Measurements from ENCODE around the gene CEP250. TPM values are rescaled to one million over a fixed set of nuclear protein-coding genes. Genes with fewer than 3 reads are reported as not detected.

CEP250 gene
- total RNA-seq, 1 donor from 2014 or later: 17.0 TPM

- Histone ChIP-seq H3K27ac (no peak overlapping the region), H3K9me3 (no peaks in the 10 kb centered on the region), H3K4me1 (no peaks in the 10 kb centered on the region), H3K27me3 (no peaks in the 10 kb centered on the region), H3K4me3 (no peak overlapping the region), H3K36me3 (peaks cover 28% of the 10 kb centered on the region in 2 donors)
- TF ChIP-seq CTCF (IDR thresholded peaks at IDR 0.05): no peak
- intact Hi-C loops (cut with DNase I): no loop called here
- no peak for DNase-seq (ENCODE audit: low spot score in 2 of 2)
These were observed 105.1 kb downstream of the CEP250 start for GRCh38 chr20:35560541-35560940.

DNA sequence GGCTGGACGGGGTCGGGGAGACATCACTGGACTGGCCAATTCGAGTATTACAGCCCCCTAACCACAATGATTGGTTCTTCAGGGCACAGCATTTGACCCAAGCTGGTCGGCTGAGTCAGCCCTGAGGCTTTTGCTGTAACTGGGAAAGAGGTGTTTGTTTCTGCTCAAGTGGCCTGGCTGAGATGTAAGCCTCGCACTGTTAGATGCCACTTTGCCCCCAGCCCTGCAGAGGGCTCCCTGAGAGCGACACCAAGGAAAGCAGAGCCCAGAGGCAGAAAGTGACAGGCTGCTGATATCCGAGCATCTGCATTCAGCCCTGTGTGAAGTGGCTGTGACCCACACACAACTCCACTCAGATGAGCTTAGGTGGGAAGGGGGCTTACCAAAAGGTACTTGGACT, 105.9 kb downstream of the CEP250 start:
- peak in 1 of 3 experiments; percentile 19 for TF ChIP-seq CTCF (IDR thresholded peaks at IDR 0.05)
- intact Hi-C loops (cut with DNase I): no loop called here
- no peaks in the 10 kb centered on the region for H3K9me3 ChIP-seq

GRCh38 chr20:35561671-35562070, 106.3 kb downstream of the CEP250 start:
- H3K4me1 ChIP-seq: no peaks in the 10 kb centered on the region
- no peak overlapping the region for H3K4me3 ChIP-seq
- no peak for DNase-seq (ENCODE audit: low spot score in 2 of 2)

More for the DNA sequence above, 105.9 kb downstream of the CEP250 start:
- Histone ChIP-seq H3K36me3 (peaks cover 20 to 22% of the 10 kb centered on the region in 2 donors), H3K27ac (no peak overlapping the region), H3K4me1 (no peaks in the 10 kb centered on the region), H3K27me3 (no peaks in the 10 kb centered on the region), H3K4me3 (no peak overlapping the region)
- DNase-seq (ENCODE audit: low spot score in 2 of 2): no peak

GRCh38 chr20:35562541-35563110, 107.2 kb downstream of the CEP250 start:
- Histone ChIP-seq H3K4me3 (no peak overlapping the region), H3K27ac (no peak overlapping the region), H3K4me1 (no peaks in the 10 kb centered on the region), H3K9me3 (no peaks in the 10 kb centered on the region), H3K36me3 (peaks cover 7 to 12% of the 10 kb centered on the region in 2 donors), H3K27me3 (no peaks in the 10 kb centered on the region)
- no peak for TF ChIP-seq CTCF (IDR thresholded peaks at IDR 0.05)
- intact Hi-C loops (cut with DNase I): no loop called here
- DNase-seq (ENCODE audit: low spot score in 2 of 2): no peak

More at GRCh38 chr20:35561671-35562070, 106.3 kb downstream of the CEP250 start:
- Histone ChIP-seq H3K36me3 (peaks cover 16 to 20% of the 10 kb centered on the region in 2 donors), H3K9me3 (no peaks in the 10 kb centered on the region), H3K27ac (no peak overlapping the region), H3K27me3 (no peaks in the 10 kb centered on the region)
- no peak for TF ChIP-seq CTCF (IDR thresholded peaks at IDR 0.05)
- intact Hi-C loops (cut with DNase I): no loop called here

DNA sequence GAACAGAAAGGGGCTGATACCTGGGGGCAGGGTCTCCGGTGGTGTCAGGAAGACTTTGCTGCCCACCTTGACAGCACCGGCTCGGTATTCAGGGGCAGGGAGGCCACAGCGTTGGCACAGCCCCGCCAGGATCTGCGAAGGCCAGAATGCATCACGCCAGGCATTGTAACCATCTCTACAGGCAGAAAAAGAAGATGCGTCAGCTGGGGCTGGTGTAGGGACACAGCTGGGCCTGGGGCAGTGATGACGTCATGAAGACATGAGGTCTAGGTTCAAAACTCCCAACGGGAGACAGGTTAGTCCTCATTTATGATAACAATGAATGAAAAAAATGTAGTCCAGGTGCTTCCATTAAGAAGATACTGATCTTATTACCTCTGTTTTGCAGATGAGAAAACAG, 108.4 kb downstream of the CEP250 start:
- intact Hi-C loops (cut with DNase I): no loop called here
- no peak overlapping the region for H3K4me3 ChIP-seq
- no peaks in the 10 kb centered on the region for H3K4me1 ChIP-seq
- peaks cover 0 to 5% of the 10 kb centered on the region in 2 donors for H3K36me3 ChIP-seq
- TF ChIP-seq CTCF (IDR thresholded peaks at IDR 0.05): no peak
- H3K27me3 ChIP-seq: no peaks in the 10 kb centered on the region
- H3K9me3 ChIP-seq: no peaks in the 10 kb centered on the region
- DNase-seq (ENCODE audit: low spot score in 2 of 2): no peak
- no peak overlapping the region for H3K27ac ChIP-seq

DNA sequence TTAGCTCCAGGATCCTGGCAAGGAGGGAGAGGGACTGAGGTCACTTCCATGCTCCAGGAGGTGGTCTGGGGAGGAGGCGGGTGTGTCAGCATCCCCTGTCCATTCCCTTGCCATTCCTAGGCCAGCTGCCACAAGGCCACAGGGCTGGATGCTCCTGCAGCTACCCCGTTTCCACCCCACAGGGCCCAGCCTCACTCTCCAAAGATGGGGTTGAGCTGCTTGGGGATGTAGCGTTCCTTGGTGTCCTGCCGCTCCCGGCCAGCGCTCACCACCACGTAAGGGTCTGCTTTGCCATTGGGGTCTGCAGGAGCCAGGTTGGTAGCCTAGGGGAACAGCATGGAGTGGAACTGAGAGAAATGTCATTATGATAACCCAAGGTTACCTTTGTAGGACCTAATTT, 109.5 kb downstream of the CEP250 start:
- H3K4me3 ChIP-seq: no peak overlapping the region
- no peak for DNase-seq (ENCODE audit: low spot score in 2 of 2)
- H3K4me1 ChIP-seq: no peaks in the 10 kb centered on the region
- H3K9me3 ChIP-seq: no peaks in the 10 kb centered on the region
- no peak overlapping the region for H3K27ac ChIP-seq
- no peaks in the 10 kb centered on the region for H3K27me3 ChIP-seq
- H3K36me3 ChIP-seq: no peaks in the 10 kb centered on the region
- no peak for TF ChIP-seq CTCF (IDR thresholded peaks at IDR 0.05)
- intact Hi-C loops (cut with DNase I): no loop called here
